K562 (cell line): Measurements from ENCODE around the gene A1BG. TPM values are rescaled to one million over a fixed set of nuclear protein-coding genes. Genes with fewer than 3 reads are reported as not detected.

Source experiments
- ATAC-seq: fragments of 200-7000 bp; cut with Tn5 transposase; 3 replicates; pipeline ENCODE4 v1.9.1; 2020; ENCODE audit warnings: moderate library complexity
- BruUV-seq: library from RNA; stranded (reverse); fragments of 400-500 nt; replicated peaks from 2 replicates; lab custom pipeline; 2021; lab: Mats Ljungman, UMichigan
- CTCF ChIA-PET: fragments of 300-600 bp; formaldehyde crosslinking; extraction: SDS; loops from one replicate; lab custom pipeline; 2021; ENCODE audit warnings: low intra/inter-chr PET ratio; lab: Yijun Ruan, JAX
- POLR2A ChIA-PET: fragments of 300-600, 350-650 bp; sonication (Branson Sonifier 250); formaldehyde crosslinking; extraction: SDS; loops from one replicate; lab custom pipeline; 2021; ENCODE audit warnings: antibody characterized with exemption, inconsistent platforms; lab: Yijun Ruan, JAX
- DNase-seq, 4 experiments: peaks; one replicate each; pipeline versions ENCODE4 v3.0.0 to v3.0.0-alpha.2; 2011 to 2018; ENCODE audit warnings: low spot score in 3 of 4, mixed read lengths in 3 of 4; ENCODE audit errors: extremely low read depth in 1 of 4
- FAIRE-seq: peaks from 2 replicates; lab custom pipeline; 2011; peaks lifted over from hg19 to GRCh38; lab: Jason Lieb, UNC
- H2AFZ ChIP-seq: 2 replicates; pipeline ENCODE4 v1.6.0; 2011; ENCODE audit warnings: low read depth, low read length, control low read depth, inconsistent platforms
- H3K27ac ChIP-seq: fragments of 200-600 bp; 3 replicates; pipeline ENCODE4 v1.8.0; 2011; ENCODE audit warnings: low read depth, mild to moderate bottlenecking, control low read depth, inconsistent platforms, low read length, moderate library complexity, mixed read lengths; ENCODE audit errors: extremely low read depth
- H3K27me3 ChIP-seq, 2 experiments: fragments of 300-600 bp in 1 of 2; 2 replicates in 1 of 2; 3 replicates in 1 of 2; pipeline versions ENCODE4 v1.6.0 to v1.8.0; 2011; ENCODE audit warnings: inconsistent platforms in 2 of 2, low read length in 2 of 2, mild to moderate bottlenecking in 1 of 2, mixed read lengths in 1 of 2, moderate library complexity in 1 of 2; ENCODE audit not compliant: control insufficient read depth in 2 of 2, insufficient read depth in 2 of 2
- H3K36me3 ChIP-seq: fragments of 300-600 bp; 3 replicates; pipeline ENCODE4 v1.8.0; 2011; ENCODE audit warnings: mild to moderate bottlenecking, low read length, inconsistent platforms; ENCODE audit not compliant: control insufficient read depth, insufficient read depth
- H3K4me1 ChIP-seq, 2 experiments: fragments of 200-600 bp in 1 of 2; replicated peaks in 1 of 2; 2 replicates in 1 of 2; 3 replicates in 1 of 2; pipeline versions ENCODE4 v1.5.1 to v1.8.0; 2011; ENCODE audit warnings: inconsistent platforms in 2 of 2, low read length in 2 of 2, mild to moderate bottlenecking in 1 of 2, mixed read lengths in 1 of 2, moderate library complexity in 1 of 2; ENCODE audit not compliant: control insufficient read depth in 2 of 2, insufficient read depth in 2 of 2
- H3K4me2 ChIP-seq: 2 replicates; pipeline ENCODE4 v1.6.1; 2011; ENCODE audit warnings: low read length, control low read depth, inconsistent platforms, mixed read lengths; ENCODE audit not compliant: insufficient read depth
- H3K4me3 ChIP-seq: fragments of 200-600 bp; sonication (generic), shearing (Covaris generic); 2 replicates; pipeline ENCODE4 v1.5.1; 2016; ENCODE audit warnings: control low read depth, inconsistent platforms
- H3K79me2 ChIP-seq: fragments of 200-600 bp; 3 replicates; pipeline ENCODE4 v1.8.0; 2011; ENCODE audit warnings: low read length, inconsistent platforms; ENCODE audit not compliant: control insufficient read depth, insufficient read depth
- H3K9ac ChIP-seq, 2 experiments: 2 replicates each; pipeline versions ENCODE4 v1.6.0 to v1.6.1; 2011; ENCODE audit warnings: low read depth in 2 of 2, low read length in 2 of 2, control low read depth in 1 of 2, inconsistent platforms in 1 of 2, mild to moderate bottlenecking in 1 of 2, mixed read lengths in 1 of 2; ENCODE audit not compliant: insufficient read depth in 1 of 2
- H3K9me1 ChIP-seq: one replicate; pipeline ENCODE4 v1.6.0; 2011; ENCODE audit warnings: inconsistent platforms, mild to moderate bottlenecking, low read length, moderate library complexity; ENCODE audit not compliant: control insufficient read depth, insufficient read depth
- H3K9me3 ChIP-seq: replicated peaks from 2 replicates; pipeline ENCODE4 v1.5.1; 2011; ENCODE audit warnings: low read depth, low read length, inconsistent platforms; ENCODE audit not compliant: control insufficient read depth, insufficient read depth
- H4K20me1 ChIP-seq: replicated peaks from 2 replicates; pipeline ENCODE4 v1.6.1; 2011; ENCODE audit warnings: low read length, inconsistent platforms, mixed read lengths; ENCODE audit not compliant: control insufficient read depth, insufficient read depth
- CREB3L1 ChIP-seq: fragments of 450-650 bp; IDR thresholded peaks from 2 replicates; pipeline ENCODE4 v1.6.1; 2014; ENCODE audit warnings: low read depth, mild to moderate bottlenecking, moderate library complexity, borderline replicate concordance
- CTBP1 ChIP-seq: fragments of 450-650 bp; IDR thresholded peaks from 2 replicates; pipeline ENCODE4 v1.6.1; 2016; ENCODE audit warnings: borderline replicate concordance
- DPF2 ChIP-seq: fragments of 450-650 bp; IDR thresholded peaks from 2 replicates; pipeline ENCODE4 v1.6.1; 2016
- EP300 ChIP-seq: IDR thresholded peaks from 2 replicates; pipeline ENCODE4 v1.6.1; 2012; ENCODE audit warnings: low read length, improper control_type of control experiment
- KLF13 ChIP-seq: fragments of 450-650 bp; IDR thresholded peaks from 2 replicates; pipeline ENCODE4 v1.6.1; 2016; ENCODE audit warnings: missing genetic modification characterization, low read depth, mild to moderate bottlenecking, missing compliant biosample characterization, moderate library complexity, borderline replicate concordance
- MIER1 ChIP-seq: fragments of 450-650 bp; IDR thresholded peaks from 2 replicates; pipeline ENCODE4 v1.6.1; 2016; ENCODE audit warnings: antibody characterized with exemption, mild to moderate bottlenecking, low read depth
- NELFE ChIP-seq: IDR thresholded peaks from 2 replicates; pipeline ENCODE4 v1.6.1; 2011; ENCODE audit warnings: mild to moderate bottlenecking; ENCODE audit not compliant: insufficient read depth, insufficient read length
- PTBP1 ChIP-seq: fragments of 200-400 bp; formaldehyde crosslinking; IDR thresholded peaks from 2 replicates; pipeline ENCODE4 v1.6.1; 2017; ENCODE audit warnings: low read depth, low read length
- SP1 ChIP-seq: sonication (generic); formaldehyde crosslinking; IDR thresholded peaks from 2 replicates; pipeline ENCODE4 v1.8.1; 2022; ENCODE audit warnings: mild to moderate bottlenecking, missing genetic modification reagents
- SUPT5H ChIP-seq: fragments of 450-650 bp; IDR thresholded peaks from 2 replicates; pipeline ENCODE4 v1.6.1; 2016
- TGIF2 ChIP-seq: sonication (generic); formaldehyde crosslinking; IDR thresholded peaks from 2 replicates; pipeline ENCODE4 v1.8.1; 2022; ENCODE audit warnings: mild to moderate bottlenecking, missing genetic modification reagents, moderate library complexity
- ZNF146 ChIP-seq: IDR thresholded peaks from one replicate; pipeline ENCODE4 v1.6.1; 2018; ENCODE audit warnings: missing compliant biosample characterization; ENCODE audit not compliant: unreplicated experiment
- ZNF740 ChIP-seq, 3 experiments: fragments of 200-800 bp in 1 of 3; sonication (Bioruptor generic) in 1 of 3; sonication (generic) in 1 of 3; formaldehyde crosslinking in 1 of 3; IDR thresholded peaks; 2 replicates each; pipeline versions ENCODE4 v1.6.1 to v1.8.0; 2016 to 2022; ENCODE audit warnings: mild to moderate bottlenecking in 2 of 3, missing compliant biosample characterization in 2 of 3, missing genetic modification characterization in 2 of 3, missing genetic modification reagents in 1 of 3
- WGBS: fragments of 100-300 bp; shearing (Covaris generic); methylation state at CpG from one replicate; pipeline ENCODE4 v1.1.6; 2016; ENCODE audit warnings: low coverage, mixed read lengths; ENCODE audit not compliant: insufficient coverage; ENCODE audit errors: missing lambda C conversion rate; 5-methylcytosine and 5-hydroxymethylcytosine counted together
- in situ Hi-C: fragments of 300-500 bp; cut with MboI; formaldehyde crosslinking; loops from 4 replicates; pipeline ENCODE4 v1.15.0; 2018; ENCODE audit warnings: inconsistent platforms, mixed read lengths
- intact Hi-C: fragments of 100-400 bp; cut with micrococcal nuclease; formaldehyde crosslinking; loops from 2 replicates; pipeline ENCODE4 v1.14.2; 2022
- polyA plus RNA-seq, 8 experiments: library from polyadenylated mRNA; depleted of rRNA in 4 of 8; stranded (reverse) in 5 of 8; unstranded in 3 of 8; fragments of >200 nt; fragmentation: Nextera tagmentation in 2 of 8; fragmentation: Illumina TruSeq in 1 of 8; extraction: Ambion mirVana in 2 of 8; extraction: Trizol in 1 of 8; gene quantifications; 2 replicates each; pipeline versions ENCODE4 v1.2.1 to v1.2.3, GENCODE V29; 2011 to 2014; ENCODE audit warnings: inconsistent platforms in 1 of 8, missing spikeins in 1 of 8
- total RNA-seq, 7 experiments: library from RNA; depleted of rRNA in 6 of 7; stranded (reverse); fragments of >200 nt in 6 of 7; fragmentation: Illumina TruSeq in 2 of 7; extraction: Trizol in 2 of 7; gene quantifications; 2 replicates each; pipeline versions ENCODE4 v1.2.1 to v1.2.3, GENCODE V29; 2011 to 2021; ENCODE audit warnings: low replicate concordance in 1 of 7
- TF ChIP-seq, protein P1 (sequence below): sonication (generic); formaldehyde crosslinking; IDR thresholded peaks from 2 replicates; pipeline ENCODE4 v1.5.0; 2020; ENCODE audit warnings: missing genetic modification reagents

The A1BG gene
- total and polyA plus RNA-seq, 9 of the 15 experiments (the other 6 are each of a cell fraction or from before 2014, with no cell fraction given), result 0.10 to 19.8 (median 2.6) TPM

DNA sequence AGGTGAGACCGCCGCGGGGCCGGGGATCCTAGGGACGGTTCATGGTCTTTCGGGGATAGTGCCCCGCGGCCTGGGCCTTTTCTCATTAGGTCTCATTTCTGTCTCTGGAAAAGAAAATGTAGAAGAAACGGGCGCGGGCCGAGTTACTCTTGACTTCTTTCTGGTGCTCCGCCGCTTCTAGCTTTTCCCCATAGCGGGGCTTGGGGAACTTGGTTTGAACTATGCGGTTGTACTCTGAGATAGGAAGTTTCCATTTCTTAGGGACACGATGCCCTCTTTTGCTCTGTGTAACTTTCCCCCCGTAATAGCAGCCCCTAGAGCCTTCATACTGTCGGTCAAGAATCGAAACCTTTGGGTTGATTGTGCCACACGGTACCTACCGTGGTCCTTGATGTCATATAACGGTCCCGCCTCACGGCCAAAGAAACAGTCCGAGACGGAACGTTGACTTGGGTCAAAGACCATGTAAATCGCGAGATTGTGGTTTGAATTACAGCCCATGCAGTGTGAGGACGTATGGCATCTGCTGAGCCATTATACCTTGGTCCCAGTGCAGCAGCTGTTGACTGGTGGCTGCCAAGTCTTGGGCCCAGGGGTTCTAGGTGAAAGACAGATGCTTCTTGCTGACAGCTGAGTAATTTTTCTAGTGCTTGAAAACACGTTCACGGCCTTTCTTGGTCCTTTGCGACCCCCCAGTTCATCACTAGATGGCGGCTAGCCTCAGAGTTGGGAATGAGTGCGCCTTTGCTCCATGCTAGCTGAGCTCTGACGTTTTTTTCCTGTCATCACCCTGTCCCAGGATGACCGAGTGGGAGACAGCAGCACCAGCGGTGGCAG, 34.3 kb upstream of the A1BG start (continued):
- TF ChIP-seq TGIF2 (CRISPR knock-in tag), result peak; percentile 31; the same call in 1 of the 2 replicates
- TF ChIP-seq SP1 (CRISPR knock-in tag), result peak; percentile 63; the same call in 1 of the 2 replicates
- 0 out of 2 replicates have a peak, but pooled peaks have one; percentile 78 for TF ChIP-seq PTBP1
- no peak for TF ChIP-seq MIER1
- TF ChIP-seq NELFE, result no peak

- TSS peak; percentile 87 for BruUV-seq
- Histone ChIP-seq H3K27me3 (no peaks in the 10 kb centered on the region), H3K4me1 (peaks cover 29 to 41% of the 10 kb centered on the region in 2 experiments), H2AFZ (peak within 1 kb of the TSS; percentile 76), H3K9ac (peak within 1 kb of the TSS; percentile 98 to 99), H3K36me3 (peaks cover 41% of the 10 kb centered on the region), H4K20me1 (peaks cover 10% of the 10 kb centered on the region), H3K27ac (peak within 1 kb of the TSS; percentile 93), H3K9me1 (no peaks in the 10 kb centered on the region), H3K9me3 (no peaks in the 10 kb centered on the region), H3K4me2 (peak within 1 kb of the TSS; percentile 100), H3K4me3 (peak within 1 kb of the TSS; percentile 92), H3K79me2 (peaks cover 70% of the 10 kb centered on the region)
- intact Hi-C loops, result loop anchor here (5.0 kb wide), 1 partner anchor 204 kb away; the partner anchor contains the start of gene ZNF274
- under 1% methylated on average over 61 of the region's 64 CpGs for WGBS
- in situ Hi-C loops, result no loop called here
- DNase-seq (peak; percentile 93 to 99 (median 96)), FAIRE-seq (peak; percentile 98), ATAC-seq (peak; percentile 90)
- POLR2A ChIA-PET, result interaction anchor here (0.7 to 2.0 kb wide), 7 partner anchors 10 to 60 kb away, joined by 3 to 8 read pairs (median 4); partner anchors contain the start of genes ZNF497 and ZSCAN22
- CTCF ChIA-PET, result no interaction called here
- peak; percentile 24; the same call in 1 of the 2 replicates for TF ChIP-seq CREB3L1
- peak; percentile 46 for TF ChIP-seq DPF2
- no peak for TF ChIP-seq ZNF146
- TF ChIP-seq EP300, result peak; percentile 27; the same call in 1 of the 2 replicates
- TF ChIP-seq SUPT5H, result peak; percentile 94
- TF ChIP-seq KLF13 (tag), result peak; percentile 13; the same call in 1 of the 2 replicates
- peak; percentile 36; the same call in 1 of the 2 replicates for TF ChIP-seq CTBP1
- no peak for TF ChIP-seq ZNF740 (CRISPR knock-in tag; IDR thresholded peaks at IDR 0.05)
- TF ChIP-seq ZNF740 (tag; IDR thresholded peaks at IDR 0.05), result no peak
- TF ChIP-seq, protein P1, sequence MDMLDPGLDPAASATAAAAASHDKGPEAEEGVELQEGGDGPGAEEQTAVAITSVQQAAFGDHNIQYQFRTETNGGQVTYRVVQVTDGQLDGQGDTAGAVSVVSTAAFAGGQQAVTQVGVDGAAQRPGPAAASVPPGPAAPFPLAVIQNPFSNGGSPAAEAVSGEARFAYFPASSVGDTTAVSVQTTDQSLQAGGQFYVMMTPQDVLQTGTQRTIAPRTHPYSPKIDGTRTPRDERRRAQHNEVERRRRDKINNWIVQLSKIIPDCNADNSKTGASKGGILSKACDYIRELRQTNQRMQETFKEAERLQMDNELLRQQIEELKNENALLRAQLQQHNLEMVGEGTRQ (CRISPR knock-in tag), result 0 out of 2 replicates have a peak, but pooled peaks have one; percentile 12
Measured at GRCh38 chr19:58386576-58387337, 33.5 kb upstream of the A1BG start, which contains the start of gene RPS5. Gene RPS5 (plus strand): TSS chr19:58387269. CDS start chr19:58388138, 869 bp downstream.
